LNCAP (cell line): ENCODE results near the gene PINLYP.
A peak's percentile ranks its signal among the peaks of the same experiment; 100 is the strongest.

Source experiments
- CTCF ChIP-seq: fragments of 450-650 bp; IDR thresholded peaks from 2 replicates; pipeline ENCODE4 v1.5.1; 2017; ENCODE audit warnings: mild to moderate bottlenecking

The PINLYP gene

DNA sequence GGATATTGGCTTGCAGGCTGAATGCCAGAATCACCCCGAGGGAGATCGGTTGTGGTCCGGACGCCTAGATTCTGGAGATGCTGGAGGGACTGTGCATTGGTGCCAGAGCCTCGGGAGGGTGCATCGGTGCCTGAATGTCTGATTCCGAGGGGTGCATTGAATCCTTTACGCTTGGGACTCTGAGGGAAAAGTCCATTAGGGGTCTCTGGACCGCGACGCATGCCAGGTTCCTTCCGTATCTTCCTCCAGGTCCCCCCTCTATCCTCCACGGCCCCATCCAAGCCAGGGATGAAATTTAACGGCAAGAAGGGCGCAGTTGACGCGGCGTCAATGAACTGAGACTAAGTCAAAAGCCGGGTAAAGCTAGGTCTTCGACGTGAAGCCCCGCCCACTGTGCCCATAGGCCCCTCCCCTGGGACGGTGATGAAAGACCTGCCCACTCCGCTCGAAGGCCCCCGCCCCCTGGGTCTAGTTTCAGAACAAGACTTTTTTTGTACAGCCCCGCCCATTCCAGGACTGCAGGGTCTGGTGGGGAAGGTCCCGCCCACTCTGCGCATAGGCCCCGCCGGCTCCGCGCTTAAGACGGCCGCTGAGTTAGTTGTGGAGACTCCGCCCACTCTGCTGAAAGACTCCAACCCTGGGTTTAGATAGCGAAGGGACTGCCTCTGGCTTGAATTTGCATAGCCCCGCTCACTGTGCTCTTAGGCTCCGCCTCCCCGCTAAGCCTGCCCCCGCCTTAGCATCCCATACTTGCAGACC, 41.9 kb upstream of the PINLYP start:
- no peak for TF ChIP-seq CTCF

GRCh38 chr19:43534305-43534815, 41.2 kb upstream of the PINLYP start:
- no peak for TF ChIP-seq CTCF

DNA sequence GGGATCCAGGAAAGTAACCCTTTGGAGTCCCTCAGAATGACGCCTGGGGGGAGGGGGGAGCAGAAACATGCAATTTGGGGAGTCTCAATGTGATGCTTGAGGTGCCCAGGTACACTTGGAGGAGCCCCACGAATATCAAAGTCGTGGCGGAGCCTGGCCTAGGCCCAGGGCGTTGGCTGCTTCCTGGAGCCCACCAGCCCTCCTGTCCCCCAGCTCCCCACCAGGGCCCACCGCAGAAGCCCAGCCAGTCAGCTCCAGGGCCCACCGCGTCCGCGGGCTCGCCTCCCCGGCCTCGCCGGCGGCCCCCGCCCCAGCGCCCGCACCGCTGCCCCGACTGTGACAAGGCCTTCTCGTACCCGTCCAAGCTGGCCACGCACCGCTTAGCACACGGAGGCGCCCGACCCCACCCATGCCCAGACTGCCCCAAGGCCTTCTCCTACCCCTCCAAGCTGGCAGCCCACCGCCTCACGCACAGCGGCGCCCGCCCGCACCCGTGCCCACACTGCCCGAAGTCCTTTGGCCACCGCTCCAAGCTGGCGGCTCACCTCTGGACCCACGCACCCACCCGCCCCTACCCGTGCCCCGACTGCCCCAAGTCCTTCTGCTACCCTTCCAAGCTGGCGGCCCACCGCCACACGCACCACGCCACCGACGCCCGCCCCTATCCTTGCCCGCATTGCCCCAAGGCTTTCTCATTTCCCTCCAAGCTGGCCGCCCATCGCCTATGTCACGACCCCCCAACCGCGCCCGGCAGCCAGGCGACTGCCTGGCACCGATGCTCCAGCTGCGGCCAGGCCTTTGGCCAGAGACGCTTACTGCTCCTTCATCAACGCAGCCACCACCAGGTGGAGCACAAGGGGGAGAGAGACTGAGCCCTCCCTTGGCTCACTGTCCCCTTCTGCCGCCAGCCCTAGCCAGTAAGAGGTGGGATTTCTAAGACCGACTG, 40.5 kb upstream of the PINLYP start:
- 0 out of 2 replicates have a peak, but pooled peaks have one; percentile 13 for TF ChIP-seq CTCF

GRCh38 chr19:43538922-43539321, 36.7 kb upstream of the PINLYP start:
- TF ChIP-seq CTCF, result no peak

GRCh38 chr19:43540381-43540780, 35.2 kb upstream of the PINLYP start:
- TF ChIP-seq CTCF, result no peak

- no peak for TF ChIP-seq CTCF
Measured at GRCh38 chr19:43541920-43542650, 33.5 kb upstream of the PINLYP start.

GRCh38 chr19:43544077-43544476, 31.5 kb upstream of the PINLYP start:
- no peak for TF ChIP-seq CTCF
